HG02884 (cell line): ENCODE data around the gene F13B.
"Not testable (repeated sequence)": the region's sequence is repeated elsewhere in the genome, so short reads cannot be mapped to it uniquely, and the experiment has no call there.

ENCODE experiments used
- ATAC-seq: cut with Tn5 transposase; IDR thresholded peaks from one replicate; pipeline ENCODE4 v1.9.1; 2021; ENCODE audit warnings: mild to moderate bottlenecking, moderate library complexity; ENCODE audit not compliant: unreplicated experiment

The F13B gene

GRCh38 chr1:197049100-197049499 lies 18.0 kb downstream of the F13B start:
- ATAC-seq = no peak

- ATAC-seq = no peak
Observed at GRCh38 chr1:197042676-197043341, 24.3 kb downstream of the F13B start.

DNA sequence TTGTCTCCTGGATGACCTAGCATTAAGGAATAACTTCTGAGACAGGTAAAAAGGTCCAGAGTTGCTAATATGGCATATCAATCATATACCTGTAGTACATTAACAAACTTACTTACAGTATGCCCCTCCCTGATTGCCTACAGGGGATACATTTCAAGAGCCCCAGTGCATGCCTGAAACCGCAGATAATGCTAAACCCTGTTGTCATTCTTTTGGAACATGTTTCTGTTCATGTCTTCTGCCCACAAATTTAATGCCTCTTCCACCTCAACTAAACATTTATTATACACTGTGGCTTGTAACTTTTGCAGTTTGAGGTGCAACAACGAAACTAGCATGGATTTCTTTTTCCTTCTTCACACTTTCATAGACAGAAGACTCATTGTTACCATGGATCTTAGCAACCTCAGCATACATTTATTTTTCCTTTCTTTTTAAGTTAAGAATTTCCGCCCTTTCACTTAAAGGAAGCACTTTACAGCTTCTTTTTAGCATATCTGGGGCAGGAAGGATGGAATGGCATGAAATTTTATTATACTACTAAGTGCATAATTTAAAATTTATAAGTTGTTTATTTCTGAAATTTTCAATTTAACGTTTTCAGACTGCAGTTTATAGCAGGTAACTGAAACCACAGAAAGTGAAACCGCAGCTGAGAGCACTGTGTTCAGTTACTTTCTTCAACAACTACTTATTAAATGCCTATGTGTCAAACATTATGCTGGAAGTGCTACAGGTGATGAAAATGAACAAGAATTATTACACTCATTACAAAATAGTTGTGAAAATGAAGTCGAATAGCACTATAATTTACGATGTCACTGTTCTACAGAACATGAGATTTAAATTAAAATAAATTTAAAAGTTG lies 25.3 kb downstream of the F13B start:
- ATAC-seq = no peak

DNA sequence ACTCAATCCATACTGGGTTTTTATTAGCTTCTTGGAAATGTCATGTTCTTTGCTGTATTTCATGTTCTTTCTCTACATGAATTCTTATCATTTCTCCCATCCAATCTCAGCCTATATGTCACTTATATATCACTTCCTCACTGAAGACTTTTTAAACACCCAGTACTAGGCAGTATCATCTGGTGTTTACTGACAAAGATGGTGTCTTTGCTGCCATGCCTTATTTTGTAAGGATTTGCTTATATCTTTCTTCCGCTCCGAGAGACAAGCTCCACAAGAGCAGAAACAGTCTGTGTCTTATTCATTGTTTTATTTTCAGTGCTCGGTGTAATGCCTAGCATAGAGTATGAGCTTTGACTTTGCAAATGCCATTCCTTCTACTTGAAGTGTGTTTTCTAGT lies 30.2 kb downstream of the F13B start:
- ATAC-seq = no peak

GRCh38 chr1:197034631-197035339 lies 32.3 kb downstream of the F13B start:
- ATAC-seq = not testable (repeated sequence)

DNA sequence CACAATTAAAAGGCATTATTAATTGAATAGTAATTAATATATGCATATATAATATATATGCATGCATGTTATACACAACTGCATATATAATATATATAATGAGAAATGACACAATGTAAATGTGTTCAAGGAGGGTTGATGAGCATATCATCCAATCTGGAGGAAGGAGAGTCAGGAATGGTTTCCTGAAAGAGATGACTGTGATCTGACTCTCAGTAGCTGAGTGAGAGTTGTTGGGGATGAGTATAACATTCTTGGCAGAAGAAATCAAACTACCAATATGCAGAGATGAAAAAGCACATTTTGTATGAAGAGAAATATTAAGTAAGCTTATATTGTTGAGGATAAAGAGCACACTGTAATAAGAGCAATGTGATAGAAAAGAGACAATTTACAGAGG lies 37.3 kb downstream of the F13B start:
- no peak for ATAC-seq

- no peak for ATAC-seq
Observed at GRCh38 chr1:197027359-197027758, 39.7 kb downstream of the F13B start.

DNA sequence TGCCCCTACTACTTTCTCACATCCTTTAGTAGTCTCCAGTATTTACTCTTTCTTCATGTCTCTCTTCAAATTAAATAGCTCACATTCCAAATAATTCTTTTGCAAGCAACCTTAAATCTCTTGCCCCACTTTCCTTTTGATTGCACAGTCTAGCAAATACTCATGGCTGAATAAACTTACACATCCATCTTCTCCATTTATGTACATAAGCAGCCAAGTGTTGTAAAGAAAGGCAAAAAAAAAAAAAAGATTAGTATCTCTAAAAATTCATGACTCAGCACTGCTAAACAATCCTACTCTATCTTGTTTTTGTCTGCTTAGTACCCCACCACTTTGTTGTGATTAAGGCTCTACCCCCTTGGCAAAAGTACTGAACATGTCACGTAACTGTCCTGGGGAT lies 42.6 kb downstream of the F13B start:
- ATAC-seq = no peak

DNA sequence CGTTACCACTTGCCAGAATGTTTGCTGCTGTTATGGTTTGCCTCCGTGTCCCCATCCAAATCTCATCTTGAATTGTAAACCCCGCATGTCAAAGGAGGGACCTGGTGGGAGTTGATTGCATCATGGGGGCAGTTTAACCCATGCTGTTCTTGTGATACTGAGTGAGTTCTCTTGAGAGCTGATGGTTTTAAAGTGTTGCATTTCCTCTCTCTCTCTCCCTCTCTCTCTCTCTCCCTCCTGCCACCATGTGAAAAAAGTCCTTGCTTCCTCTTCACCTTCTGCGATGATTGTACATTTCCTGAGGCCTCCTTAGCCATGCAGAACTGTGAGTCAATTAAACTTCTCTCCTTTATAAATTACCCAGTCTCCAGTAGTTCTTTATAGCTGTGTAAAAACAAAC lies 45.3 kb downstream of the F13B start:
- ATAC-seq = no peak

- no peak for ATAC-seq
Observed at GRCh38 chr1:197017558-197018146, 49.4 kb downstream of the F13B start.

DNA sequence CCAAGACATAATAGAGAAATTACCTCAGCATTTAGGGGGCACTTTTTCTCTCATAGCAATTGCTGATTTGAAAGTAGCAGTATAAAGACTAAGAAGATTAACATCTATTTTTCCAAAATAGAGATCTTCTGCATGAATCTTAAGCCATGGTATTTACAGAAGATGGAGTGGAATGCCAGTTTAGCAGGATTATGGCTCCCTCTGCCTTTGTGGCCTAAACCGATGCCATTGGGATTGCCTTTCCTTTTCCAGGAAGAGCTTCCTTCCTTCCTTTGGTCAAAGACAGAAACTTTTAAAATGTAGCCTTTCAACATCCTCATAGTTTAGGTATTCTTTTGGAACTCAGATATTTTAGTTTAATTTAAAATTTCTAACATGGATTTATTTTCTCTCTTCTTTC lies 50.3 kb downstream of the F13B start:
- no peak for ATAC-seq

DNA sequence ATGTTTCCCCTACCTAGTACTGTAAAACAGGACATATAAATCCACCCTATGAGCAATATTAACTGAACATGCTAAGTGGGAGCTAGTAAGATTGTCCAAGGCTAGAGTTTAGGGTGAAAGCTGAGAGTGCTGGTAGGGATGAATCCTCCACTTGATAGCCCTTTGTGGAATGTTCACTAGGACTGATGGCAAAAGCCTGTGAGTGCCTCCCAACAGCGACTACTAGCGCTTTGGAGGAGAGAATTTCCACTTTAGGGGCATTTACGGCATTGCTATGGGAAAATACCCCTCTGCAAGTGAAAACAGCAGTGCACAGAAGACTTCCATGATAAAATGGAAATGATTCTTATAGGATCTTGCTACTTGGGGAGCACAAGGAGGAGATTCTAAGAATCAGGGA lies 53.8 kb downstream of the F13B start:
- ATAC-seq = no peak

GRCh38 chr1:197011614-197012013 lies 55.4 kb downstream of the F13B start:
- no peak for ATAC-seq

DNA sequence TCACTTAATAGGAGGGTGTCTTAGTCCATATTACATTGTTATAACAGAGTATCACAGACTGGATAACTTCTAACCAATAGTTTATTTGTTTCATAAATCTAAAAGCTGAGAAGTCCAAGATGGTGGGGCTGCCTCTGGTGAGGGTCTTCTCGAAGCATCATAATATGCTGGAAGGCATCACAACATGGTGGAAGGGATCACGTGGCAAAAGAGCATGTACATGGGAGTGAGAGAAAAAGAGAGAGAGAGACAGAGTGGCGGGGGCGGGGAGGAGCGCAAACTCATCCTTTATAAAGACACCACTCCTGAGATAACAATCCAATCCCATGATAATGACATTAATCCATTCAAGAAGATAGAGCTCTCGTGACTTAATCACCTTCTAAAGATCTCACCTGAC lies 58.2 kb downstream of the F13B start:
- ATAC-seq = no peak

- no peak for ATAC-seq
Observed at GRCh38 chr1:197003132-197003531, 63.9 kb downstream of the F13B start.

- ATAC-seq = no peak
Observed at GRCh38 chr1:197001828-197002227, 65.2 kb downstream of the F13B start.

GRCh38 chr1:196997423-196997822 lies 69.6 kb downstream of the F13B start:
- no peak for ATAC-seq

- ATAC-seq = no peak
Observed at GRCh38 chr1:196993916-196994315, 73.1 kb downstream of the F13B start.

DNA sequence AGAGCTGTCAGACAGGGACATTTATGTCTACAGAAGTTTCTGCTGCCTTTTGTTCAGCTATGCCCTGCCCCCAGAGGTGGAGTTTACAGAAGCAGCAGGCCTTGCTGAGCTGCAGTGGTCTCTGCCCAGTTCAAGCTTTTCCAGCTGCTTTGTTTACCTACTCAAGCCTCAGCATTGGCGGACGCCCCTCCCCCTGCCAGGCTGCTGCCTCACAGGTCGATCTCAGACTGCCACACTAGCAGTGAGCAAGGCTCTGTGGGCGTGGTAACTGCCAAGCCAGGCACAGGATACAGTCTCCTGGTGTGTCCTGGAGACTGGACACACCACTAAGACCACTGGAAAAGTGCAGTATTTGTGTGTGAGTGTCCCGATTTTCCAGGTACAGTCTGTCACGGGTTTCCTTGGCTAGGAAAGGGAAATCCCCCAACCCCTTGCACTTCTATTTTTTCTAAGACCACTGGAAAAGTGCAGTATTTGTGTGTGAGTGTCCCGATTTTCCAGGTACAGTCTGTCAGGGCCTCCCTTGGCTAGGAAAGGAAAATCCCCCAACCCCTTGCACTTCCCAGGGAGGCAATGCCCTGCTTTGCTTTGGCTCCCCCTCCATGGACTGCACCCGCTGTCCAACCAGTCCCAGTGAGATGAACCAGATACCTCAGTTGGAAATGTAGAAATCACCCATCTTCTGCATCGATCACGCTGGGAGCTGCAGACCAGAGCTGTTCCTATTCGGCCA lies 75.0 kb downstream of the F13B start:
- ATAC-seq = not testable (repeated sequence)
